Measurements from ENCODE around the gene CBX4.

CBX4 gene

DNA sequence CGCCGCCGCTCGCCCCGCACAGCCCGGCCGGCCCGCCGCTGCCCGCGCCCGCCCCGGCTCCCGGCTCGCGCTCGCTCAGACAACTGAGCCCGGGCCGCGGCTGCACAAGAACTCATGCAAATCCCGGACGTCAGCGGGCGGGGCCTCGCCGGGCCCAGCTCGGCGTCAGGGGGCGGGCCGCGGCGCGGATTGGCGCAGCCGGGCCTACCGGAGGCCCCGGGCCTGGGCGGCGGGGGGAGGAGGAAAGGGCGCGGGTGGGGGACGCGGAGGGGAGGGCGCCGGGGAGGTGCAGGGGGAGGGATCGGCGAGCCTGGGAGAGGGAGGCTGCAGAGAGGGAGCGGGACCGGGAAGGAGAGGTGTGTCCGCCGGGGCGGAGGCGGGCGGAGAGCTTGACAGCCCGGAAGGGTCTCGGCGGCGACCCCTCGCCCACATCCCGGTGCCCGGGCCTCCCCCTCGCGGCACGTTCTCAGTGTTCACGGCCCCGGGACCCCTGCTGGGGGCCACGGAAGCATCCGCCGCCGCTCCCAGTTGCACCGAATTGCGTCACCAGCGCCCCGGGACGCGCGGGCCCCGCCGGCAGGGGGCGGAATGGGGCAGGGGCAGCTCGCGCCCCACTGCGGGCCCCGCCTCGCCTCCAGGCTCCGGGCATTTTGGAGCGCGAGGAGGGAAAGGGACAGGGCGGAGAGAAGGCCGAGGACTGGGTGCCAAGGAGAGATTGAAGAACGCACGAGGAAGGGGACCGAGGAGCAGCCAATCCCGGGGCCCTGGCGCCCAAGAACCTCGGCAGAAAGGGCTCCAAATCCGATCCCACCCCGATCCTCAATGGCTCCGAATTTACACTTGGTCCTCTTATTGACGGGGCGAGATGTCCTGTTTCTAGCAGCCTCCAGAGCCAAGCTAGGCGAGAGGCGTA lies at the start of gene CBX4:
Gene CBX4, minus strand, starts transcription at position 85 of the 913 bp plus-strand sequence. CDS start 189 bp downstream, outside the sequence.
- H3K79me2 ChIP-seq (ENCODE audit: insufficient read depth, low read depth) = peaks cover 29% of the 10 kb centered on the region
- peak within 1 kb of the TSS; percentile 76 for H3K9ac ChIP-seq
- peak within 1 kb of the TSS; percentile 94 for H3K27ac ChIP-seq
- no peaks in the 10 kb centered on the region for H3K36me3 ChIP-seq (ENCODE audit: insufficient read depth)
- TF ChIP-seq, protein P1, sequence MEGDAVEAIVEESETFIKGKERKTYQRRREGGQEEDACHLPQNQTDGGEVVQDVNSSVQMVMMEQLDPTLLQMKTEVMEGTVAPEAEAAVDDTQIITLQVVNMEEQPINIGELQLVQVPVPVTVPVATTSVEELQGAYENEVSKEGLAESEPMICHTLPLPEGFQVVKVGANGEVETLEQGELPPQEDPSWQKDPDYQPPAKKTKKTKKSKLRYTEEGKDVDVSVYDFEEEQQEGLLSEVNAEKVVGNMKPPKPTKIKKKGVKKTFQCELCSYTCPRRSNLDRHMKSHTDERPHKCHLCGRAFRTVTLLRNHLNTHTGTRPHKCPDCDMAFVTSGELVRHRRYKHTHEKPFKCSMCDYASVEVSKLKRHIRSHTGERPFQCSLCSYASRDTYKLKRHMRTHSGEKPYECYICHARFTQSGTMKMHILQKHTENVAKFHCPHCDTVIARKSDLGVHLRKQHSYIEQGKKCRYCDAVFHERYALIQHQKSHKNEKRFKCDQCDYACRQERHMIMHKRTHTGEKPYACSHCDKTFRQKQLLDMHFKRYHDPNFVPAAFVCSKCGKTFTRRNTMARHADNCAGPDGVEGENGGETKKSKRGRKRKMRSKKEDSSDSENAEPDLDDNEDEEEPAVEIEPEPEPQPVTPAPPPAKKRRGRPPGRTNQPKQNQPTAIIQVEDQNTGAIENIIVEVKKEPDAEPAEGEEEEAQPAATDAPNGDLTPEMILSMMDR (conservative IDR thresholded peaks at IDR 0.05; ENCODE audit: low read depth, low read length) = peak; percentile 86
- H2AFZ ChIP-seq (ENCODE audit: low read depth) = peak within 1 kb of the TSS; percentile 60
- peak within 1 kb of the TSS; percentile 93 for H3K4me2 ChIP-seq
- peaks cover 51% of the 10 kb centered on the region for H3K4me1 ChIP-seq (ENCODE audit: low read depth, poor library complexity, severe bottlenecking)
- peak within 1 kb of the TSS; percentile 61 for H3K4me3 ChIP-seq (IDR thresholded peaks at IDR 0.05; ENCODE audit: insufficient read depth, low read depth, low read length)
- H3K27me3 ChIP-seq (ENCODE audit: insufficient read depth, low read depth) = peaks cover 46% of the 10 kb centered on the region
- no peaks in the 10 kb centered on the region for H4K20me1 ChIP-seq (ENCODE audit: insufficient read depth)

DNA sequence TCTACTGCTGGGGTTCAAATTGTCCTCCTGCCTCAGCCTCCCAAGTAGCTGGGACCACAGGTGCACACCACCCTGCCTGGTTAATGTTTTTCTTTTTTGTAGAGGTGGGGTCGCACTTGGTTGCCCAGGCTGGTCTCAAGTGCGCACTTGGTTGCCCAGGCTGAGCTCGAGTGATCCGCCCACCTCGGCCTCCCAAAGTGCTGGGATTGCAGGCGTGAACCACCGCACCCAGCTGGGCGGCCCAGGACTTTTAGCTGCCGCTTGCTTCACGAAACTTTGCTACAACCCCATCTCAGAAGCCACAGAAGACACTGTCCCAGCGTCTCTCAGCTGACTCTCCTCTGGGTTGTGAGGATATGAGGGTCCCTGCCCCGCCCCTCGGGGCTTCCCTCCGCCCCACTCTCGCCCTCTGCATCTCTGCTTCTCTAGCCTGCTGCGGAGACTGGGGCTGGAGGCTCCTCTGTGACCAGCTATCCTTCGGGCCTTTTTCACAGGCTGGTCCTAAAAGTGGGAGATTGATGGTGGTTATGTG lies 48.8 kb upstream of the CBX4 start:
- H4K20me1 ChIP-seq (ENCODE audit: insufficient read depth) = no peaks in the 10 kb centered on the region
- no peak overlapping the region for H3K4me2 ChIP-seq
- H3K4me3 ChIP-seq (IDR thresholded peaks at IDR 0.05; ENCODE audit: insufficient read depth, low read depth, low read length) = no peak overlapping the region
- H3K27ac ChIP-seq = no peak overlapping the region
- TF ChIP-seq, protein P1 (conservative IDR thresholded peaks at IDR 0.05; ENCODE audit: low read depth, low read length) = no peak
- no peaks in the 10 kb centered on the region for H3K4me1 ChIP-seq (ENCODE audit: low read depth, poor library complexity, severe bottlenecking)
- no peak overlapping the region for H2AFZ ChIP-seq (ENCODE audit: low read depth)
- H3K36me3 ChIP-seq (ENCODE audit: insufficient read depth) = no peaks in the 10 kb centered on the region
- no peak overlapping the region for H3K9ac ChIP-seq
- no peaks in the 10 kb centered on the region for H3K79me2 ChIP-seq (ENCODE audit: insufficient read depth, low read depth)
- peaks cover 61% of the 10 kb centered on the region for H3K27me3 ChIP-seq (ENCODE audit: insufficient read depth, low read depth)

DNA sequence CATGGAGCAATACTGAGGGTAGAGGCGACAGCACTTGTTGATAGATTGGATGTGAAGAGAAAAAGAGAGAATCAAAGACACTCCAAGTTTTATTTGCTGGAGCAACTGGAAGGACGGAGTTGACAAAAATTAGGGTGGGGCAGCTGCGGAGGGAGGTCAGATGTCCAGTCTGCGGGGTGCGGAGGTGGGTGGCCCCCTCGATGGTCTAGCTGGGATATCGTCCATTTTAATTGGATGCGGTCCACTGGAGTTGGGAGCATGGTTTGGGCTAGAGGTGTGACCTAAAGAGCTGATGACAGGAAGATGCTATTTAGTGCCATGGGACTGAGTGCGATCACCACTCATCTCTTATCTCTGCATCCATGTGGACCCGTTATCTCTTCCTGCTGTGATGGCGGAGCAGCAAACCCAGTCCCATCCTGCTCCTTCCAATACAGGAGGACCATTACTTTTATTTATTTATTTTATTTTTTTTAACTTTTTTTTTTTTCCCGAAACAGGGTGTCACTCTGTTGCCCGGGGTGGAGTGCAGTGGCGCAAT lies 48.3 kb upstream of the CBX4 start:
- Histone ChIP-seq H3K27me3 (ENCODE audit: insufficient read depth, low read depth) (peaks cover 61% of the 10 kb centered on the region), H3K9ac (no peak overlapping the region), H3K4me1 (ENCODE audit: low read depth, poor library complexity, severe bottlenecking) (no peaks in the 10 kb centered on the region), H3K4me3 (IDR thresholded peaks at IDR 0.05; ENCODE audit: insufficient read depth, low read depth, low read length) (no peak overlapping the region), H3K79me2 (ENCODE audit: insufficient read depth, low read depth) (no peaks in the 10 kb centered on the region), H3K36me3 (ENCODE audit: insufficient read depth) (no peaks in the 10 kb centered on the region), H2AFZ (ENCODE audit: low read depth) (no peak overlapping the region), H4K20me1 (ENCODE audit: insufficient read depth) (no peaks in the 10 kb centered on the region), H3K27ac (no peak overlapping the region), H3K4me2 (no peak overlapping the region)
- TF ChIP-seq, protein P1 (conservative IDR thresholded peaks at IDR 0.05; ENCODE audit: low read depth, low read length) = no peak

DNA sequence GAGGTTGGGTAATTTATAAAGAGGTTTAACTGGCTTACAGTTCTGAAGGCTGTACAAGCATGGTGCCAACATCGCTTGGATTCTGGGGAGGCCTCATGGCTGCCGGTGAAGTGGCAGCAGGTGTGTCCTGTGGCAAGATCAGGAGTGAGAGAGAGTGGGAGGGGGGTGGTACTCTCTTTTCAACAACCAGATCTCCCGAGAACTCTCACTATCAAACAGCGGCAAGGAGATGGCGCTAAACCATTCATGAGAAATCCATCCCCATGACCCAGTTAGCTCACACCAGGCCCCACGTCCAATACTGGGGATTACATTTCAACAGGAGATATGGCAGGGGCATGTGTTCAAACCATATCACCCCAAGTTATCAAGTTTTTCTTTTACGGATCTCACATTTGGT lies 44.0 kb upstream of the CBX4 start:
- H3K4me1 ChIP-seq (ENCODE audit: low read depth, poor library complexity, severe bottlenecking) = no peaks in the 10 kb centered on the region
- no peak overlapping the region for H2AFZ ChIP-seq (ENCODE audit: low read depth)
- peaks cover 18% of the 10 kb centered on the region for H3K27me3 ChIP-seq (ENCODE audit: insufficient read depth, low read depth)
- H4K20me1 ChIP-seq (ENCODE audit: insufficient read depth) = no peaks in the 10 kb centered on the region; the same call in 1 of the 2 replicates
- H3K4me3 ChIP-seq (IDR thresholded peaks at IDR 0.05; ENCODE audit: insufficient read depth, low read depth, low read length) = no peak overlapping the region
- no peak overlapping the region for H3K4me2 ChIP-seq
- H3K9ac ChIP-seq = no peak overlapping the region
- no peak overlapping the region for H3K27ac ChIP-seq
- TF ChIP-seq, protein P1 (conservative IDR thresholded peaks at IDR 0.05; ENCODE audit: low read depth, low read length) = no peak
- H3K36me3 ChIP-seq (ENCODE audit: insufficient read depth) = no peaks in the 10 kb centered on the region
- no peaks in the 10 kb centered on the region for H3K79me2 ChIP-seq (ENCODE audit: insufficient read depth, low read depth)

Data from KMS-11 (cell line).